ENCODE data around the gene AKAP13.
"Not testable (repeated sequence)": the region's sequence is repeated elsewhere in the genome, so short reads cannot be mapped to it uniquely, and the experiment has no call there.

The AKAP13 gene

DNA sequence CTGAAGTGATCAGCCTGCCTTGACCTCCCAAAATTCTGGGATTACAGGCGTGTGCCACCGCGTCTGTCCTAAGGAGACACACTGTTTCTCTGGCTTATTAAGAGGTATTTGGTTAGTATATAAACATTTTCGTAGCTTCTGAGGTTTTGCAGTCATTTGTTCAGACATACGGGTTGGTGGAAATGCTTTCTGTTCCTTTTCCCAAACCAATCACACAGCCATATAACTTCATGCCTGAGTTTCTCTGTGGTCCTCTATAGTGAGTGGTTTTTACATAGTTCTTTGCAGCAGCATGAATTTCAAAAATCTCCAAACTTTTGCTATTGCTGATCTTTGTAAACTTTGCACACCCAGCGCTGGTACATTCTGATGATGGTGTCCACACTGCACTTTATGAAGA, 100.5 kb downstream of the AKAP13 start:
- Histone ChIP-seq H3K27me3 (ENCODE audit: low read depth, low read length) (no peaks in the 10 kb centered on the region), H3K4me2 (ENCODE audit: low read length) (peak overlapping the region; percentile 6), H3K36me3 (replicated peaks; ENCODE audit: low read depth, low read length) (no peaks in the 10 kb centered on the region), H2AFZ (ENCODE audit: low read depth, low read length) (no peak overlapping the region), H3K4me1 (ENCODE audit: low read length) (peaks cover 30% of the 10 kb centered on the region), H4K20me1 (ENCODE audit: insufficient read depth, low read length) (peaks cover 53% of the 10 kb centered on the region), H3K79me2 (ENCODE audit: low read length) (peaks cover 31% of the 10 kb centered on the region), H3K9ac (ENCODE audit: low read length) (no peak overlapping the region), H3K4me3 (ENCODE audit: low read length) (no peak overlapping the region), H3K27ac (ENCODE audit: low read length) (no peak overlapping the region), H3K9me3 (ENCODE audit: insufficient read depth, low read length) (no peaks in the 10 kb centered on the region)
- TF ChIP-seq, protein P1, sequence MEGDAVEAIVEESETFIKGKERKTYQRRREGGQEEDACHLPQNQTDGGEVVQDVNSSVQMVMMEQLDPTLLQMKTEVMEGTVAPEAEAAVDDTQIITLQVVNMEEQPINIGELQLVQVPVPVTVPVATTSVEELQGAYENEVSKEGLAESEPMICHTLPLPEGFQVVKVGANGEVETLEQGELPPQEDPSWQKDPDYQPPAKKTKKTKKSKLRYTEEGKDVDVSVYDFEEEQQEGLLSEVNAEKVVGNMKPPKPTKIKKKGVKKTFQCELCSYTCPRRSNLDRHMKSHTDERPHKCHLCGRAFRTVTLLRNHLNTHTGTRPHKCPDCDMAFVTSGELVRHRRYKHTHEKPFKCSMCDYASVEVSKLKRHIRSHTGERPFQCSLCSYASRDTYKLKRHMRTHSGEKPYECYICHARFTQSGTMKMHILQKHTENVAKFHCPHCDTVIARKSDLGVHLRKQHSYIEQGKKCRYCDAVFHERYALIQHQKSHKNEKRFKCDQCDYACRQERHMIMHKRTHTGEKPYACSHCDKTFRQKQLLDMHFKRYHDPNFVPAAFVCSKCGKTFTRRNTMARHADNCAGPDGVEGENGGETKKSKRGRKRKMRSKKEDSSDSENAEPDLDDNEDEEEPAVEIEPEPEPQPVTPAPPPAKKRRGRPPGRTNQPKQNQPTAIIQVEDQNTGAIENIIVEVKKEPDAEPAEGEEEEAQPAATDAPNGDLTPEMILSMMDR (IDR thresholded peaks at IDR 0.05; ENCODE audit: low read depth, low read length): no peak
- TF ChIP-seq EZH2phosphoT487 (IDR thresholded peaks at IDR 0.05; ENCODE audit: low read depth): no peak

DNA sequence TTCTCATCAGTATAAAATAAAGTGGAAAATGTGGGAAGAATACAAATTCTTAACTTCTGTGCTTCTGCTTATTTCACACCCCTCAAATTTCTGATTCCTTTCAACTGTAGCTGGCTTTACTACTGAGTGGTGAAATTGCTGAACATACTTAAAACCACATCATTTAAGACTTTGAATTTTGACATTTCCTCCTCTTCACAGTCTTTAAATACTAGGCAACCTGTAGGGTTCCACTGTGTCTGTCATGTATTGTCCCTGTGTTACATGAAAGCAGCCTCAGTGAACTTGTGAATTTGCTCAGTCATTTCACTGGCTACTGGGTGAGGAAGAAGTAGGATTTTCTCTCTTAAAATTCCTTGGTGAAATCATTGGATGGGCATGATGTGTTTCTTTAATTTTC, 101.1 kb downstream of the AKAP13 start:
- H3K9me3 ChIP-seq (ENCODE audit: insufficient read depth, low read length); H3K36me3 ChIP-seq (replicated peaks; ENCODE audit: low read depth, low read length); H3K4me3 ChIP-seq (ENCODE audit: low read length); H3K4me2 ChIP-seq (ENCODE audit: low read length); H2AFZ ChIP-seq (ENCODE audit: low read depth, low read length); H3K27ac ChIP-seq (ENCODE audit: low read length); H3K9ac ChIP-seq (ENCODE audit: low read length); H3K27me3 ChIP-seq (ENCODE audit: low read depth, low read length): not testable (repeated sequence)
- Histone ChIP-seq H3K79me2 (ENCODE audit: low read length) (peaks cover 31% of the 10 kb centered on the region), H4K20me1 (ENCODE audit: insufficient read depth, low read length) (peaks cover 55% of the 10 kb centered on the region), H3K4me1 (ENCODE audit: low read length) (peaks cover 31% of the 10 kb centered on the region)

DNA sequence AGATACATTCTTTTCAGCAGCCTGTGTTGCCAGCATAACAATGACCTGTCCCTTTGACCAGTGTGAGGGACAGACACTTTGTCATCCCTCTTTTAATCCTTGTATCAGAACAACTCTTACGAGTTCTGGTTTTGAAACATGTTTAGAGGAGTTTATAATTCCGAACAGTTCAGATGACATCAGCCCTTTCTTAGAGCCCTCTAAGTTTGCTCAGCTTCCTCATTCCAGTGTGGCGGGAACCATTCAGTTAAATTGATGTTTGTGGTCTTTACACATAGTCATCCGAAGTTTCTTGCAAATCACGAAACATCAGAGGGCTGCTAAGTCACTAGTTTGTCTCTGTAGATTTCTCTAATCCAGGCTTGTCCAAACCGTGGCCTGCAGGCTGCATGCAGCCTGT, 102.5 kb downstream of the AKAP13 start:
- Histone ChIP-seq H3K4me3 (ENCODE audit: low read length) (0 out of 2 replicates have a peak overlapping the region, but pooled peaks have one; percentile 4), H2AFZ (ENCODE audit: low read depth, low read length) (no peak overlapping the region), H3K79me2 (ENCODE audit: low read length) (peaks cover 24% of the 10 kb centered on the region), H4K20me1 (ENCODE audit: insufficient read depth, low read length) (peaks cover 47% of the 10 kb centered on the region), H3K27me3 (ENCODE audit: low read depth, low read length) (no peaks in the 10 kb centered on the region), H3K4me2 (ENCODE audit: low read length) (peak overlapping the region; percentile 61), H3K9me3 (ENCODE audit: insufficient read depth, low read length) (no peaks in the 10 kb centered on the region), H3K36me3 (replicated peaks; ENCODE audit: low read depth, low read length) (no peaks in the 10 kb centered on the region), H3K9ac (ENCODE audit: low read length) (no peak overlapping the region), H3K4me1 (ENCODE audit: low read length) (peaks cover 31% of the 10 kb centered on the region), H3K27ac (ENCODE audit: low read length) (no peak overlapping the region)
- TF ChIP-seq EZH2phosphoT487 (IDR thresholded peaks at IDR 0.05; ENCODE audit: low read depth): no peak
- TF ChIP-seq, protein P1 (IDR thresholded peaks at IDR 0.05; ENCODE audit: low read depth, low read length): no peak

DNA sequence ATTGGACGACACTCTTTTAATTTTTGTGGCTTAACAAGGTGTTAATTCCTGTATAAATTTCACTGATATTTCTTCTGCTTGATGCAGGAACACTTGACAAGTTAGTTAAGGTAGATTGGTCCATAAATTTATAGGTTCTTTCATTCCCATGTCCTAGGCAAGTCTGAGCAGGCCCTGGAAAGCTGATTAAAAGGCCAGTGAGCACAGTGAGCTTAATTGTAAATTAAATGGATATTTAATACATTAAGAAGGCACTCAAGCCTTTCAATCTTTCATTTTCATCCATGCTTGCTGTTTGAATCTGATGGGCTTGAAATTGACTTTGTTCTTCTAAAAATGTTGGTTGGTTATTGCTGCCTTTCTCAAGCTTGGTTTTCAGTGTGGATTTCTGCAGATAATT, 103.6 kb downstream of the AKAP13 start:
- not testable (repeated sequence) for H3K9ac ChIP-seq (ENCODE audit: low read length); H2AFZ ChIP-seq (ENCODE audit: low read depth, low read length); H3K4me2 ChIP-seq (ENCODE audit: low read length); H3K27me3 ChIP-seq (ENCODE audit: low read depth, low read length); H3K27ac ChIP-seq (ENCODE audit: low read length); H3K36me3 ChIP-seq (replicated peaks; ENCODE audit: low read depth, low read length); H3K9me3 ChIP-seq (ENCODE audit: insufficient read depth, low read length); H3K4me3 ChIP-seq (ENCODE audit: low read length)
- H4K20me1 ChIP-seq (ENCODE audit: insufficient read depth, low read length): peaks cover 54% of the 10 kb centered on the region
- H3K4me1 ChIP-seq (ENCODE audit: low read length): peaks cover 39% of the 10 kb centered on the region
- H3K79me2 ChIP-seq (ENCODE audit: low read length): peaks cover 24% of the 10 kb centered on the region

DNA sequence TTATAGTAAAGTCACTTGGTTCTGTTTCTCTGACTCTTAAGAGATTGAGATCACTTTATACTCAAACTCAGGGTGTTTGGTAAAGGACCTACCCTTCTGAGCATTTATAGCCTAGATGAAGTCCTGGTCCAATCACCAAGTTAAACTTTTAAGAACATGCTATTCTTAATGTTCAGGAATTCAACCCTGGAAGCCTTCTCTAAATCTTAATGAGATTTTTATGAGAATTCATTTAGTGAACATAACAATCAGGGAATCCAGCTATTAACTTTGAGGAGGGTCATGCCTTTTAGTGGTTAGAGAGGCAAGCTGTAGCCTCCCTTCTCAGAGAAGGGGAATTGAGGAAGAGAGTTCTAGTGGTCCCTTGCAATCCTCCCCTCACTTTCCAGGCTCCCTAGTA, 104.5 kb downstream of the AKAP13 start:
- not testable (repeated sequence) for H2AFZ ChIP-seq (ENCODE audit: low read depth, low read length); H3K9me3 ChIP-seq (ENCODE audit: insufficient read depth, low read length); H3K36me3 ChIP-seq (replicated peaks; ENCODE audit: low read depth, low read length); H3K27me3 ChIP-seq (ENCODE audit: low read depth, low read length); H3K4me2 ChIP-seq (ENCODE audit: low read length); H3K4me3 ChIP-seq (ENCODE audit: low read length); H3K9ac ChIP-seq (ENCODE audit: low read length); H3K27ac ChIP-seq (ENCODE audit: low read length)
- Histone ChIP-seq H3K79me2 (ENCODE audit: low read length) (peaks cover 17% of the 10 kb centered on the region), H4K20me1 (ENCODE audit: insufficient read depth, low read length) (peaks cover 55% of the 10 kb centered on the region), H3K4me1 (ENCODE audit: low read length) (peaks cover 48% of the 10 kb centered on the region)

All from OCI-LY3 (cell line).